ENCODE results near the gene CNOT6L.

DNA sequence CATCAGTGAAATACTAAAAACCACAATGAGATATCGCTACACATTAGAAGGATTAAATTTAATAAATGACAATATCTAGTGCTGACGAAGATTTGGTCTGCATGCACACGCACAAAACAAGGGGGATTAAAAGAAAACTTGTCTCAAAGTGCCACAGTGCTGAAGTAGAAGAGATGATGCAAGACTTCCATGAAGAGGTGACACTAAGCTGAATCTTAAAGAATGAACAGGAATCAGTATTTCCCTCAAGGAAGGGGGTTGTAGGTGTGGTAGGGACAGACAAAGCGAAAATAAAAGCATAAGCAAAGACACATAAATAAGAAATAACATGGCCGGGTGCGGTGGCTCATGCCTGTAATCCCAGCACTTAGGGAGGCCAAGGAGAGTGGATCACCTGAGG is 33.5 kb downstream of the CNOT6L start:
- TF ChIP-seq CTCF (IDR thresholded peaks at IDR 0.05): no peak
- TF ChIP-seq POLR2A (IDR thresholded peaks at IDR 0.05): no peak
